Retinal pigment epithelial cell (primary cell): ENCODE measurements around the gene MRTFA.

Experiments used
- DNase-seq: peaks from one replicate; pipeline ENCODE4 v3.0.0-alpha.2; 2010; ENCODE audit warnings: low read depth
- H3K4me3 ChIP-seq: 2 replicates; pipeline ENCODE4 v1.5.1; 2011; ENCODE audit warnings: mild to moderate bottlenecking, low read length, control low read depth, moderate library complexity
- TF ChIP-seq, protein P1 (sequence below): conservative IDR thresholded peaks from 2 replicates; pipeline ENCODE4 v1.5.1; 2011; ENCODE audit warnings: low read depth, low read length, control low read depth, inconsistent platforms

The MRTFA gene

DNA sequence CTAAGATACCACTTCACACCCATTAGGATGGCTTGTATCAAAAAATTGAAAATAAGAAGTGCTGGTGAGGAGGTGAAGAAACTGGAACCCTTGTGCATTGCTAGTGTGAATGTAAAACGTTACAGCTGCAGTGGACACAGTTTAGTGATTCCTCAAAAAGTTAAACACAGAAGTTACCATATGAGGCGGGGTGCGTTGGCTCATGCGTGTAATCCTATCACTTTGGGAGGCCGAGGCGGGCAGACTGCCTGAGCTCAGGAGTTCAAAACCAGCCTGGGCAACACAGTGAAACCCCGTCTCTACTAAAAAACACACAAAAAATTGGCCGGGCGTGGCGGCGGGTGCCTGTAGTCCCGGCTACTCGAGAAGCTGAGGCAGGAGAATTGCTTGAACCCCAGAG is 222.6 kb downstream of the MRTFA start:
- no peak overlapping the region for H3K4me3 ChIP-seq
- DNase-seq = no peak
- TF ChIP-seq, protein P1, sequence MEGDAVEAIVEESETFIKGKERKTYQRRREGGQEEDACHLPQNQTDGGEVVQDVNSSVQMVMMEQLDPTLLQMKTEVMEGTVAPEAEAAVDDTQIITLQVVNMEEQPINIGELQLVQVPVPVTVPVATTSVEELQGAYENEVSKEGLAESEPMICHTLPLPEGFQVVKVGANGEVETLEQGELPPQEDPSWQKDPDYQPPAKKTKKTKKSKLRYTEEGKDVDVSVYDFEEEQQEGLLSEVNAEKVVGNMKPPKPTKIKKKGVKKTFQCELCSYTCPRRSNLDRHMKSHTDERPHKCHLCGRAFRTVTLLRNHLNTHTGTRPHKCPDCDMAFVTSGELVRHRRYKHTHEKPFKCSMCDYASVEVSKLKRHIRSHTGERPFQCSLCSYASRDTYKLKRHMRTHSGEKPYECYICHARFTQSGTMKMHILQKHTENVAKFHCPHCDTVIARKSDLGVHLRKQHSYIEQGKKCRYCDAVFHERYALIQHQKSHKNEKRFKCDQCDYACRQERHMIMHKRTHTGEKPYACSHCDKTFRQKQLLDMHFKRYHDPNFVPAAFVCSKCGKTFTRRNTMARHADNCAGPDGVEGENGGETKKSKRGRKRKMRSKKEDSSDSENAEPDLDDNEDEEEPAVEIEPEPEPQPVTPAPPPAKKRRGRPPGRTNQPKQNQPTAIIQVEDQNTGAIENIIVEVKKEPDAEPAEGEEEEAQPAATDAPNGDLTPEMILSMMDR = no peak

DNA sequence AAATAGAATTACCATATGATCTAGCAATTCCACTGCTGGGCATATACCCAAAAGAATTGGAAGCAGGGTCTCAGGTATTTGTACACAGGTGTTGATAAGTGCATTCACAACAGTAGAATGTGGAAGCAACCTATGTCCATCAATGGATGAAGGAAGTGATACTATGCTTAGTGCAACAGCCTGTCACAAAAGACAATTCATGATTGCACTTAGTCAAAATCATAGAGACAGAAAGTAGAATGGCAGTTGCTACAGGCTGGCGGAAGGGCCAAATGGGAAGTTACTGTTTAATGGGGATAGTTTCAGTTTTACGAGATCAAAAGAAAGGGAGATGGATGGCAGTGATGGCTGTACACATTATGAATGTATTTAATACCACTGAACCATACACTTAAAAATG is 224.1 kb downstream of the MRTFA start:
- TF ChIP-seq, protein P1 = no peak
- H3K4me3 ChIP-seq = no peak overlapping the region
- no peak for DNase-seq

DNA sequence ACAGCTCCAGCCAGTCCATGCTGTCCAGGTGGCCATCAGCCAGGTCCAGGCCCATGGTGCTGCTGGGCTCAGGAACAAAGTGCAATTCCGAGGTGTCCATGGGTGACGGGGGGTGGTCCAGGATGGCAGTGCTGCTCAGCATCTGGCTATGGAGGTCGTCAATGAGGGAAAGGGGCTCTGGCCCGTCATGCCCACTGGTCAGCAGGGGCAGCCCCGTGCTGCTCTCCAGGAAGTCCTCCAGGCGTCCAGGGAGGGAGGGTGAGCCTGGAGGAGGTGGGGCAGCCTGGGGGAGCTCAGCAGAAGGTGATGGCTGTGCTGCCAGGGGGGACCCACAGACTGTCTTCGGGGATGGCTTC is 225.0 kb downstream of the MRTFA start:
- H3K4me3 ChIP-seq = no peak overlapping the region
- TF ChIP-seq, protein P1 = no peak
- no peak for DNase-seq

DNA sequence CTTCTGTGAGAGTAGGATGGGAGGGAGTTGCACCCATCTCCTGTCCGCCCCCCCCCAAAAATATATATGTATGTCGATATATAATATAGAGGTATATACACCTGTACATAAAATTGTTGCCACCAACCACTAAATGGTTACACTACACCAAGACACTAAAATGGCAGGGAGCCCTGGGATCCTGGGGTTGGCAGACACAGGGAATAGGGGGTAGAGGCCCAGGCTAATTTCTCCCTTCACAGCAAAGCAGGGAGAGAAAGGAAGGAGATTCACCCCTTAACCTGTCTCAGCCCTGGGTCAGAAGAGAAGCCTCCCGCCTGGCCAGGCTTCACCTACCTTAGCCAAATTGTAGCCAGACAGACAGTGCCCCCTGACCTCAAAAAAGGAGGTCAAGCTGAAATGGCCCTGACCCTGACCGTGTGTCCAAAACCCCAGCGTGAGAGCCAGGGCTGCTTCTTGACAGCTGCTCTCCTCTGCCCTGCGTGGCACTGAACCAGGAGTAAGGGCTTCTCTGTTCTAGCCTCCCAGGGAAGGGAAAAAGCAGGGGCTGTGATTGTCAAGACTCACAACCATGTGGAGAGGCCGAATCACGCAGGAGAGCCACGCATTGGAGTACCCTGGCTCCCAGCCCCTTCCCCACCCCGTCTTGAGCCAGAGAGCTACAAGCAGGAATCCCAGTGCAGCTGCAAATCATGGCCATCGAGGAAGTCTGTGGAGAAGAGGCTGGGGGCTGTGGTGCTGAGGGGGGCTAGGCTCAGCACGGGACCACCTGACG is 225.6 kb downstream of the MRTFA start:
- TF ChIP-seq, protein P1 = no peak

DNA sequence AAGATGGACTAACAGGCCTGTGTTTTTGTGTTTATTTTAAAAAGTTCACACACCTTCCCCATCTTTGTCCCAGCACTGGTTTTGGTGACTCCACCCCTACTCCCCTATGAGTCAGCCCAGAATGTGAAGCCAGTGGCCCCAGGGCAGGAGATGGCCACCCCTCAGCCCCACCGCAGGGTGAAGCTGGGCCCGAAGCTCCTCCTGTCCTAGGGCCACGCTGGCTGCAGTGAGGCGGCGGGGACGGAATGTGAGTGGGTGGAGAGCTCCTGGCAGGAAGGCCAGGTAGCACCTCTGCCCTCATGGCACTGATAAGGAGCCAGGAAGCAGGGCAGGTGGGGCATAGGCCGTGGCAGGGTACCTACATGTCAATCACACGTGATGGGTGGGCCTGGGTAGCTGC is 226.2 kb downstream of the MRTFA start:
- H3K4me3 ChIP-seq = no peak overlapping the region
- no peak for DNase-seq
- TF ChIP-seq, protein P1 = no peak

More for the DNA sequence above, 225.6 kb downstream of the MRTFA start:
- no peak for DNase-seq
- H3K4me3 ChIP-seq = no peak overlapping the region

DNA sequence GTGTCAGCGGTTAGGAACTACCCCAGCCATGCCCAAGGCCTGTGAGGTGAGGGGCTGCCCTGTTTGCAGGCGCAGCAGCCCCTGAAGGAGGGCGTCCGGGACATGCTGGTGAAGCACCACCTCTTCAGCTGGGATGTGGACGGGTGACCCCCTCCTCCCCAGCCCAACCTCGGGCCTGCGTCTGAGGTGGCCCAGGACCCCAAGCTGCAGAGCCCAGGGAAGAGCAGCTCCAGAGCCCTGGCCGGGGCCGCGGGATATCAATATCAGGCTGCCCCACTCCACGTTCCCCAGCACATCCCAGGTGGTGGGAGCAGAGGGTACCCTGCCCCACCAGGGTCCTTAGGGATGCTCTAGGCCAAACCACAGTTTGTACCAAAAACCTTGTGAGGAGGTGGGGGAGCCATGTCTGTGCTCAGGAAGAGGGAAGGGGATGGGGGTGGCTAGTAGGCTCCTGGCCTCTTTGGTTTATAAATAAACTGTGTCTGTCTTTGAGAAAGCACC is 226.9 kb downstream of the MRTFA start:
- DNase-seq = no peak
- H3K4me3 ChIP-seq = no peak overlapping the region
- TF ChIP-seq, protein P1 = no peak
